ENCODE results near the gene PEAK3. TPM values are rescaled to one million over a fixed set of nuclear protein-coding genes. Genes with fewer than 3 reads are reported as not detected.

The PEAK3 gene
- total and polyA plus RNA-seq, 10 of the 15 experiments (the other 5 are each of a cell fraction or from before 2014, with no cell fraction given), result 0.03 to 0.10 (median 0.05) TPM; not detected in 7

DNA sequence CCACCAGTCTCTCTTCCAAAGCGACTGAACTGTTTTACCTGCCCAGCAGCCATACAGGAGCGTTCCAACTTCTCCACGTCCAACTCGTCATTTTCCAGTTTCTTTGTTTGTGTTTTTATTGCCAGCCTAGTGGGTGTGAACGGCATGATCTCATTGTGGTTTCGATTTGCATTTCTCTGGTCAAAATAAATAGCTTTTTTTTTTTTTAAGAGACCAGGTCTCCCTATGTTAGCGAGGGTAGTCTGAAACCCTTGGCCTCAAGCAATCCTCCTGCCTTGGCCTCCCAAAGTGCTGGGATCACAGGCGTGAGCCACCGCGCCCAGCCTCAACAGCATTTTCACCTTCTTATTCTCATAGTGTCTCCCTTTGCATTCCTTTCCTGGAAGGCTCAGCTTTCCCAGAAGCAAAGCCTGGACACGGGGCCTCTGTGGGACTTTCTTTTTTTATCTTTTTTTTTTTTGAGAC is 21.6 kb downstream of the PEAK3 start (continued):
- TF ChIP-seq NFYA (IDR thresholded peaks at IDR 0.05; ENCODE audit: borderline replicate concordance, low read depth, low read length), result no peak
- no peak for TF ChIP-seq MTA3 (IDR thresholded peaks at IDR 0.05; ENCODE audit: borderline replicate concordance, low read length)
- TF ChIP-seq NFYB (IDR thresholded peaks at IDR 0.05; ENCODE audit: insufficient read depth, low read depth, low read length), result no peak
- no peak for TF ChIP-seq NKRF (conservative IDR thresholded peaks at IDR 0.05)
- TF ChIP-seq STAT1 (conservative IDR thresholded peaks at IDR 0.05), result no peak
- no peak for TF ChIP-seq PAX8 (IDR thresholded peaks at IDR 0.05)
- TF ChIP-seq HSF1 (IDR thresholded peaks at IDR 0.05; ENCODE audit: low read depth, low read length), result no peak
- TF ChIP-seq, protein P1, sequence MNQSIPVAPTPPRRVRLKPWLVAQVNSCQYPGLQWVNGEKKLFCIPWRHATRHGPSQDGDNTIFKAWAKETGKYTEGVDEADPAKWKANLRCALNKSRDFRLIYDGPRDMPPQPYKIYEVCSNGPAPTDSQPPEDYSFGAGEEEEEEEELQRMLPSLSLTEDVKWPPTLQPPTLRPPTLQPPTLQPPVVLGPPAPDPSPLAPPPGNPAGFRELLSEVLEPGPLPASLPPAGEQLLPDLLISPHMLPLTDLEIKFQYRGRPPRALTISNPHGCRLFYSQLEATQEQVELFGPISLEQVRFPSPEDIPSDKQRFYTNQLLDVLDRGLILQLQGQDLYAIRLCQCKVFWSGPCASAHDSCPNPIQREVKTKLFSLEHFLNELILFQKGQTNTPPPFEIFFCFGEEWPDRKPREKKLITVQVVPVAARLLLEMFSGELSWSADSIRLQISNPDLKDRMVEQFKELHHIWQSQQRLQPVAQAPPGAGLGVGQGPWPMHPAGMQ (IDR thresholded peaks at IDR 0.05; ENCODE audit: borderline replicate concordance), result no peak
- TF ChIP-seq ZNF24 (IDR thresholded peaks at IDR 0.05), result no peak
- TF ChIP-seq CBX5 (IDR thresholded peaks at IDR 0.05; ENCODE audit: low read depth), result no peak
- no peak for TF ChIP-seq CEBPB (IDR thresholded peaks at IDR 0.05; ENCODE audit: borderline replicate concordance in 1 of 2, low read depth in 2 of 2, low read length in 2 of 2)
- no peak for TF ChIP-seq SIX5 (IDR thresholded peaks at IDR 0.05; ENCODE audit: low read depth, low read length, severe bottlenecking)
- peak; percentile 59 for TF ChIP-seq JUNB (IDR thresholded peaks at IDR 0.05)
- TF ChIP-seq, protein P2, sequence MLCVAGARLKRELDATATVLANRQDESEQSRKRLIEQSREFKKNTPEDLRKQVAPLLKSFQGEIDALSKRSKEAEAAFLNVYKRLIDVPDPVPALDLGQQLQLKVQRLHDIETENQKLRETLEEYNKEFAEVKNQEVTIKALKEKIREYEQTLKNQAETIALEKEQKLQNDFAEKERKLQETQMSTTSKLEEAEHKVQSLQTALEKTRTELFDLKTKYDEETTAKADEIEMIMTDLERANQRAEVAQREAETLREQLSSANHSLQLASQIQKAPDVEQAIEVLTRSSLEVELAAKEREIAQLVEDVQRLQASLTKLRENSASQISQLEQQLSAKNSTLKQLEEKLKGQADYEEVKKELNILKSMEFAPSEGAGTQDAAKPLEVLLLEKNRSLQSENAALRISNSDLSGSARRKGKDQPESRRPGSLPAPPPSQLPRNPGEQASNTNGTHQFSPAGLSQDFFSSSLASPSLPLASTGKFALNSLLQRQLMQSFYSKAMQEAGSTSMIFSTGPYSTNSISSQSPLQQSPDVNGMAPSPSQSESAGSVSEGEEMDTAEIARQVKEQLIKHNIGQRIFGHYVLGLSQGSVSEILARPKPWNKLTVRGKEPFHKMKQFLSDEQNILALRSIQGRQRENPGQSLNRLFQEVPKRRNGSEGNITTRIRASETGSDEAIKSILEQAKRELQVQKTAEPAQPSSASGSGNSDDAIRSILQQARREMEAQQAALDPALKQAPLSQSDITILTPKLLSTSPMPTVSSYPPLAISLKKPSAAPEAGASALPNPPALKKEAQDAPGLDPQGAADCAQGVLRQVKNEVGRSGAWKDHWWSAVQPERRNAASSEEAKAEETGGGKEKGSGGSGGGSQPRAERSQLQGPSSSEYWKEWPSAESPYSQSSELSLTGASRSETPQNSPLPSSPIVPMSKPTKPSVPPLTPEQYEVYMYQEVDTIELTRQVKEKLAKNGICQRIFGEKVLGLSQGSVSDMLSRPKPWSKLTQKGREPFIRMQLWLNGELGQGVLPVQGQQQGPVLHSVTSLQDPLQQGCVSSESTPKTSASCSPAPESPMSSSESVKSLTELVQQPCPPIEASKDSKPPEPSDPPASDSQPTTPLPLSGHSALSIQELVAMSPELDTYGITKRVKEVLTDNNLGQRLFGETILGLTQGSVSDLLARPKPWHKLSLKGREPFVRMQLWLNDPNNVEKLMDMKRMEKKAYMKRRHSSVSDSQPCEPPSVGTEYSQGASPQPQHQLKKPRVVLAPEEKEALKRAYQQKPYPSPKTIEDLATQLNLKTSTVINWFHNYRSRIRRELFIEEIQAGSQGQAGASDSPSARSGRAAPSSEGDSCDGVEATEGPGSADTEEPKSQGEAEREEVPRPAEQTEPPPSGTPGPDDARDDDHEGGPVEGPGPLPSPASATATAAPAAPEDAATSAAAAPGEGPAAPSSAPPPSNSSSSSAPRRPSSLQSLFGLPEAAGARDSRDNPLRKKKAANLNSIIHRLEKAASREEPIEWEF (IDR thresholded peaks at IDR 0.05; ENCODE audit: insufficient replicate concordance, low read depth, low read length), result no peak
- TF ChIP-seq SIN3A (IDR thresholded peaks at IDR 0.05; ENCODE audit: low read depth, low read length), result no peak
- TF ChIP-seq CHD4 (IDR thresholded peaks at IDR 0.05), result no peak
- TF ChIP-seq CHD1 (IDR thresholded peaks at IDR 0.05; ENCODE audit: low read depth, low read length), result no peak
- no peak for TF ChIP-seq SMARCA5 (IDR thresholded peaks at IDR 0.05)
- no peak for TF ChIP-seq PKNOX1 (IDR thresholded peaks at IDR 0.05)
